HEK293 (cell line): Measurements from ENCODE around the gene C1orf94.

ENCODE experiments used
- CTCF ChIA-PET: fragments of 350-600 bp; formaldehyde crosslinking; extraction: SDS; loops from one replicate; lab custom pipeline; 2021; ENCODE audit warnings: antibody characterized with exemption; lab: Yijun Ruan, JAX
- POLR2A ChIA-PET: fragments of 300-600 bp; formaldehyde crosslinking; extraction: SDS; loops from one replicate; lab custom pipeline; 2020; ENCODE audit warnings: antibody characterized with exemption, inconsistent platforms; lab: Yijun Ruan, JAX
- H3K27ac ChIP-seq: fragments of 200-500 bp; sonication (Bioruptor generic); 2 replicates; pipeline ENCODE4 v1.5.1; 2014; ENCODE audit warnings: low read depth, low read length, control low read depth, inconsistent platforms; ENCODE audit errors: extremely low read depth
- H3K36me3 ChIP-seq, 2 experiments: fragments of 200-500 bp in 1 of 2; sonication (Bioruptor generic) in 1 of 2; 1 replicate in 1 of 2; 2 replicates in 1 of 2; pipeline ENCODE4 v1.5.1; 2014 to 2017; ENCODE audit warnings: inconsistent platforms in 2 of 2, low read length in 2 of 2; ENCODE audit not compliant: control insufficient read depth in 2 of 2, insufficient read depth in 1 of 2
- H3K4me1 ChIP-seq: fragments of 200-500 bp; sonication (Bioruptor generic); 2 replicates; pipeline ENCODE4 v1.5.1; 2014; ENCODE audit warnings: mild to moderate bottlenecking, low read length, inconsistent platforms; ENCODE audit not compliant: control insufficient read depth, insufficient read depth
- H3K4me3 ChIP-seq: 2 replicates; pipeline ENCODE4 v1.5.1; 2011; ENCODE audit warnings: low read depth, mild to moderate bottlenecking, control low read depth, low read length, moderate library complexity
- H3K9me3 ChIP-seq: fragments of 200-500 bp; sonication (Bioruptor generic); 2 replicates; pipeline ENCODE4 v1.5.1; 2014; ENCODE audit warnings: low read depth, low read length, inconsistent platforms; ENCODE audit not compliant: control insufficient read depth, insufficient read depth
- EGR2 ChIP-seq: fragments of 450-650 bp; formaldehyde crosslinking; IDR thresholded peaks from 2 replicates; pipeline ENCODE4 v1.5.1; 2016; ENCODE audit warnings: low read depth, missing biosample characterization, missing genetic modification characterization
- GLIS1 ChIP-seq: fragments of 450-650 bp; formaldehyde crosslinking; IDR thresholded peaks from 2 replicates; pipeline ENCODE4 v1.5.1; 2016; ENCODE audit warnings: missing biosample characterization, missing genetic modification characterization
- GLIS2 ChIP-seq: fragments of 450-650 bp; formaldehyde crosslinking; IDR thresholded peaks from 2 replicates; pipeline ENCODE4 v1.5.1; 2016; ENCODE audit warnings: missing biosample characterization, missing genetic modification characterization
- KLF16 ChIP-seq: fragments of 450-650 bp; formaldehyde crosslinking; IDR thresholded peaks from 2 replicates; pipeline ENCODE4 v1.5.1; 2017; ENCODE audit warnings: missing biosample characterization, missing genetic modification characterization
- SP7 ChIP-seq: fragments of 450-650 bp; formaldehyde crosslinking; IDR thresholded peaks from 2 replicates; pipeline ENCODE4 v1.5.1; 2016; ENCODE audit warnings: missing biosample characterization, missing genetic modification characterization
- ZBTB20 ChIP-seq: fragments of 450-650 bp; formaldehyde crosslinking; IDR thresholded peaks from 2 replicates; pipeline ENCODE4 v1.5.1; 2016; ENCODE audit warnings: missing biosample characterization, missing genetic modification characterization
- ZFHX2 ChIP-seq: fragments of 450-650 bp; formaldehyde crosslinking; conservative IDR thresholded peaks from 2 replicates; pipeline ENCODE4 v1.5.1; 2016; ENCODE audit warnings: missing biosample characterization, missing genetic modification characterization
- ZFP3 ChIP-seq: fragments of 450-650 bp; formaldehyde crosslinking; IDR thresholded peaks from 2 replicates; pipeline ENCODE4 v1.5.1; 2016; ENCODE audit warnings: low read depth, missing biosample characterization, missing genetic modification characterization
- ZFP41 ChIP-seq: fragments of 450-650 bp; formaldehyde crosslinking; IDR thresholded peaks from 2 replicates; pipeline ENCODE4 v1.5.1; 2016; ENCODE audit warnings: missing biosample characterization, missing genetic modification characterization, borderline replicate concordance
- ZNF138 ChIP-seq: fragments of 450-650 bp; formaldehyde crosslinking; IDR thresholded peaks from 2 replicates; pipeline ENCODE4 v1.5.1; 2016; ENCODE audit warnings: missing biosample characterization, missing genetic modification characterization, borderline replicate concordance
- ZNF23 ChIP-seq: fragments of 450-650 bp; formaldehyde crosslinking; IDR thresholded peaks from 2 replicates; pipeline ENCODE4 v1.5.1; 2016; ENCODE audit warnings: missing biosample characterization, missing genetic modification characterization, borderline replicate concordance
- ZNF37A ChIP-seq: fragments of 450-650 bp; IDR thresholded peaks from 2 replicates; pipeline ENCODE4 v1.5.1; 2018; ENCODE audit warnings: missing biosample characterization, missing genetic modification characterization
- ZNF544 ChIP-seq: fragments of 450-650 bp; formaldehyde crosslinking; IDR thresholded peaks from 2 replicates; pipeline ENCODE4 v1.5.0; 2017; ENCODE audit warnings: missing biosample characterization, missing genetic modification characterization
- ZNF621 ChIP-seq: fragments of 450-650 bp; formaldehyde crosslinking; IDR thresholded peaks from 2 replicates; pipeline ENCODE4 v1.5.1; 2017; ENCODE audit warnings: missing biosample characterization, missing genetic modification characterization
- ZNF776 ChIP-seq: fragments of 450-650 bp; formaldehyde crosslinking; IDR thresholded peaks from 2 replicates; pipeline ENCODE4 v1.5.0; 2017; ENCODE audit warnings: missing biosample characterization, missing genetic modification characterization, borderline replicate concordance
- ZNF777 ChIP-seq: fragments of 450-650 bp; formaldehyde crosslinking; IDR thresholded peaks from 2 replicates; pipeline ENCODE4 v1.5.1; 2017; ENCODE audit warnings: missing biosample characterization, missing genetic modification characterization, borderline replicate concordance
- ZNF830 ChIP-seq: fragments of 450-650 bp; IDR thresholded peaks from 2 replicates; pipeline ENCODE4 v1.5.0; 2018; ENCODE audit warnings: missing biosample characterization, missing genetic modification characterization, low read depth, mild to moderate bottlenecking, moderate library complexity
- ZSCAN23 ChIP-seq: fragments of 450-650 bp; formaldehyde crosslinking; IDR thresholded peaks from 2 replicates; pipeline ENCODE4 v1.5.1; 2016; ENCODE audit warnings: missing biosample characterization, missing genetic modification characterization
- TF ChIP-seq, protein P1 (sequence below): fragments of 450-650 bp; formaldehyde crosslinking; IDR thresholded peaks from 2 replicates; pipeline ENCODE4 v1.5.1; 2017; ENCODE audit warnings: missing biosample characterization, missing genetic modification characterization
- TF ChIP-seq, protein P2 (sequence below): fragments of 450-650 bp; formaldehyde crosslinking; IDR thresholded peaks from 2 replicates; pipeline ENCODE4 v1.5.1; 2016; ENCODE audit warnings: missing biosample characterization, missing genetic modification characterization
- TF ChIP-seq, protein P3 (sequence below): fragments of 450-650 bp; formaldehyde crosslinking; optimal IDR thresholded peaks from 2 replicates; pipeline ENCODE3; 2016; ENCODE audit warnings: missing biosample characterization, mild to moderate bottlenecking, missing genetic modification characterization
- TF ChIP-seq, protein P4 (sequence below): fragments of 450-650 bp; formaldehyde crosslinking; IDR thresholded peaks from 2 replicates; pipeline ENCODE4 v1.5.1; 2016; ENCODE audit warnings: missing biosample characterization, missing genetic modification characterization

Gene C1orf94

DNA sequence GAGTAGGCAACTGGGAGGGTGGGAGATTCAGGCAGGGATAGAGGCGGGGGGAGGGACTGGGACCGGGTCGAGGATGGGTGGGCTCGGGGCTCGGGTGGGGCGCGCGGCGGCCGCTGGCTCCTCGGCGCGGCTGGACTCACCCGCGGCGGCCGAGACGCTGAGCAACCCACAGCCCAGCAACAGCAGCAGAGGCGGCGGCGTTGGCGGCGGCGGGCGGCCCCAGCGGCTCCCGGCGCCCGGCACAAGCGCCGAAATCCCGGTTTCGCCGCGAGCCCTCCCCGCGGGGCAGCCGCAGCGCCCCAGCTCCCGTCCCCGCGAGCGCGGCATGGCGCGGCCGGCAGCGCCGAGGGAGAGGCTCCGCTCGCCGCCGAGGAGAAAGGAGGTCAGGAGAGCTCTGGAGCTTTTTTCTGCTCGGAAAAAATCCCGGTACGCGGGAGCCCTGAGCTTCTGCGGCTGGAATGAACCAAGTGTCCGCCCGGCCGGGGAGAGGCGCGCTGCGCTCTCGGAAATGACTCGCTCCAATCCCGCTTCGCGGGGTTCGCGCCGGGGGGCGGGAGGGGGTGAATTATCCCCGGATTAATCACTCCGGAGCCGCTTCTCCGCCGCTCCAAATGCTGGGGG is 11.8 kb upstream of the C1orf94 start, which contains the start of gene CSMD2:
Gene CSMD2 (minus strand): TSS at position 460 of the 621 bp plus-strand sequence. CDS start 133 bp downstream, at position 327.
- CTCF ChIA-PET, result interaction anchor here (0.6 to 2.7 kb wide), 5 partner anchors 87 to 533 kb away, joined by 3 to 27 read pairs (median 4); no protein-coding TSS in a partner anchor
- TF ChIP-seq ZNF37A (tag by site-specific recombination), result 0 out of 2 replicates have a peak, but pooled peaks have one; percentile 25
- TF ChIP-seq GLIS2, result peak; percentile 43
- 0 out of 2 replicates have a peak, but pooled peaks have one; percentile 3 for TF ChIP-seq ZFHX2 (tag by site-specific recombination)
- TF ChIP-seq, protein P1, sequence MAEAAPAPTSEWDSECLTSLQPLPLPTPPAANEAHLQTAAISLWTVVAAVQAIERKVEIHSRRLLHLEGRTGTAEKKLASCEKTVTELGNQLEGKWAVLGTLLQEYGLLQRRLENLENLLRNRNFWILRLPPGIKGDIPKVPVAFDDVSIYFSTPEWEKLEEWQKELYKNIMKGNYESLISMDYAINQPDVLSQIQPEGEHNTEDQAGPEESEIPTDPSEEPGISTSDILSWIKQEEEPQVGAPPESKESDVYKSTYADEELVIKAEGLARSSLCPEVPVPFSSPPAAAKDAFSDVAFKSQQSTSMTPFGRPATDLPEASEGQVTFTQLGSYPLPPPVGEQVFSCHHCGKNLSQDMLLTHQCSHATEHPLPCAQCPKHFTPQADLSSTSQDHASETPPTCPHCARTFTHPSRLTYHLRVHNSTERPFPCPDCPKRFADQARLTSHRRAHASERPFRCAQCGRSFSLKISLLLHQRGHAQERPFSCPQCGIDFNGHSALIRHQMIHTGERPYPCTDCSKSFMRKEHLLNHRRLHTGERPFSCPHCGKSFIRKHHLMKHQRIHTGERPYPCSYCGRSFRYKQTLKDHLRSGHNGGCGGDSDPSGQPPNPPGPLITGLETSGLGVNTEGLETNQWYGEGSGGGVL (tag by site-specific recombination), result no peak
- TF ChIP-seq GLIS1 (tag by site-specific recombination), result peak; percentile 59
- no peak for TF ChIP-seq ZFP41 (tag by site-specific recombination)
- no peak for TF ChIP-seq ZNF138 (tag by site-specific recombination)
- no peak for TF ChIP-seq SP7 (tag by site-specific recombination)
- TF ChIP-seq, protein P2, sequence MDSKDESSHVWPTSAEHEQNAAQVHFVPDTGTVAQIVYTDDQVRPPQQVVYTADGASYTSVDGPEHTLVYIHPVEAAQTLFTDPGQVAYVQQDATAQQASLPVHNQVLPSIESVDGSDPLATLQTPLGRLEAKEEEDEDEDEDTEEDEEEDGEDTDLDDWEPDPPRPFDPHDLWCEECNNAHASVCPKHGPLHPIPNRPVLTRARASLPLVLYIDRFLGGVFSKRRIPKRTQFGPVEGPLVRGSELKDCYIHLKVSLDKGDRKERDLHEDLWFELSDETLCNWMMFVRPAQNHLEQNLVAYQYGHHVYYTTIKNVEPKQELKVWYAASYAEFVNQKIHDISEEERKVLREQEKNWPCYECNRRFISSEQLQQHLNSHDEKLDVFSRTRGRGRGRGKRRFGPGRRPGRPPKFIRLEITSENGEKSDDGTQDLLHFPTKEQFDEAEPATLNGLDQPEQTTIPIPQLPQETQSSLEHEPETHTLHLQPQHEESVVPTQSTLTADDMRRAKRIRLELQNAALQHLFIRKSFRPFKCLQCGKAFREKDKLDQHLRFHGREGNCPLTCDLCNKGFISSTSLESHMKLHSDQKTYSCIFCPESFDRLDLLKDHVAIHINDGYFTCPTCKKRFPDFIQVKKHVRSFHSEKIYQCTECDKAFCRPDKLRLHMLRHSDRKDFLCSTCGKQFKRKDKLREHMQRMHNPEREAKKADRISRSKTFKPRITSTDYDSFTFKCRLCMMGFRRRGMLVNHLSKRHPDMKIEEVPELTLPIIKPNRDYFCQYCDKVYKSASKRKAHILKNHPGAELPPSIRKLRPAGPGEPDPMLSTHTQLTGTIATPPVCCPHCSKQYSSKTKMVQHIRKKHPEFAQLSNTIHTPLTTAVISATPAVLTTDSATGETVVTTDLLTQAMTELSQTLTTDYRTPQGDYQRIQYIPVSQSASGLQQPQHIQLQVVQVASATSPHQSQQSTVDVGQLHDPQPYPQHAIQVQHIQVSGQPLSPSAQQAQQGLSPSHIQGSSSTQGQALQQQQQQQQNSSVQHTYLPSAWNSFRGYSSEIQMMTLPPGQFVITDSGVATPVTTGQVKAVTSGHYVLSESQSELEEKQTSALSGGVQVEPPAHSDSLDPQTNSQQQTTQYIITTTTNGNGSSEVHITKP (tag by site-specific recombination), result peak; percentile 94
- TF ChIP-seq, protein P3, sequence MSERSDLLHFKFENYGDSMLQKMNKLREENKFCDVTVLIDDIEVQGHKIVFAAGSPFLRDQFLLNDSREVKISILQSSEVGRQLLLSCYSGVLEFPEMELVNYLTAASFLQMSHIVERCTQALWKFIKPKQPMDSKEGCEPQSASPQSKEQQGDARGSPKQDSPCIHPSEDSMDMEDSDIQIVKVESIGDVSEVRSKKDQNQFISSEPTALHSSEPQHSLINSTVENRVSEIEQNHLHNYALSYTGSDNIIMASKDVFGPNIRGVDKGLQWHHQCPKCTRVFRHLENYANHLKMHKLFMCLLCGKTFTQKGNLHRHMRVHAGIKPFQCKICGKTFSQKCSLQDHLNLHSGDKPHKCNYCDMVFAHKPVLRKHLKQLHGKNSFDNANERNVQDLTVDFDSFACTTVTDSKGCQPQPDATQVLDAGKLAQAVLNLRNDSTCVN (tag by site-specific recombination), result peak; percentile 41
- Histone ChIP-seq H3K27ac (no peak within 1 kb of the TSS), H3K9me3 (no peaks in the 10 kb centered on the region), H3K36me3 (no peaks in the 10 kb centered on the region), H3K4me3 (peak within 1 kb of the TSS; percentile 49), H3K4me1 (0 out of 2 replicates have a peak, but pooled peaks cover 3% of the 10 kb centered on the region)
- POLR2A ChIA-PET, result no interaction called here

DNA sequence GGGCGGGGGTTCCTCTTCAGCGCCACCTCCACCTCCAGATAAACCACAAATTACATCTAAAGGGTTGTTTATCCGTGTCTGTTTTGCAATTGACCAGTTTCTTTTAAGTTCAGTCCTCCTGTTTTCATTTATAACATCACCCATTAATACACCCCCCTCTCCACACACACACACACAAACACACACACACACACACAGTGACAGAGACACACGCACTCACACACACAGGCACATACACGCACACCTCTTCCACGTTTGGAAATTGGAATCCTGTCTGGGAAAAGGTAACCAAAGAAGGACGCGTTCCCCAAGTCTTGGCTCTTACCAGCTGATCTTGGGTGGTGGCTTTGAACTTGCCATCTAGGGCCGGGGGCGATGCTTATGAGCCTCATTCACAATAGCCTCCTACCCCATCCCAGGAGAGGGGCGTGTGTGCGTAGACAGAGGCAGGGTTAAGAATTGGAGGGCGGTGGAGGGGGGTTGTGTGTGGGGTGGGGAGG is 11.2 kb upstream of the C1orf94 start:
- POLR2A ChIA-PET, result no interaction called here
- H3K9me3 ChIP-seq, result no peaks in the 10 kb centered on the region
- H3K4me3 ChIP-seq, result peak overlapping the region; percentile 49
- no peak overlapping the region for H3K27ac ChIP-seq
- 0 out of 2 replicates have a peak, but pooled peaks cover 3% of the 10 kb centered on the region for H3K4me1 ChIP-seq
- CTCF ChIA-PET, result interaction anchor here (0.6 to 1.5 kb wide), 2 partner anchors 526 to 533 kb away, joined by 3 read pairs; no protein-coding TSS in a partner anchor
- no peaks in the 10 kb centered on the region for H3K36me3 ChIP-seq
- peak; percentile 45 for TF ChIP-seq ZFHX2 (tag by site-specific recombination)
- TF ChIP-seq ZSCAN23 (tag by site-specific recombination), result no peak
- 0 out of 2 replicates have a peak, but pooled peaks have one; percentile 22 for TF ChIP-seq KLF16 (tag by site-specific recombination)
- no peak for TF ChIP-seq ZNF23 (tag by site-specific recombination)
- peak; percentile 36; the same call in 1 of the 2 replicates for TF ChIP-seq ZNF544 (tag by site-specific recombination)
- TF ChIP-seq ZBTB20 (tag by site-specific recombination), result no peak
- no peak for TF ChIP-seq ZNF776
- TF ChIP-seq ZNF621 (tag by site-specific recombination), result 0 out of 2 replicates have a peak, but pooled peaks have one; percentile 28
- 0 out of 2 replicates have a peak, but pooled peaks have one; percentile 11 for TF ChIP-seq EGR2 (tag by site-specific recombination)
- TF ChIP-seq ZFP3 (tag by site-specific recombination), result no peak
- TF ChIP-seq, protein P4, sequence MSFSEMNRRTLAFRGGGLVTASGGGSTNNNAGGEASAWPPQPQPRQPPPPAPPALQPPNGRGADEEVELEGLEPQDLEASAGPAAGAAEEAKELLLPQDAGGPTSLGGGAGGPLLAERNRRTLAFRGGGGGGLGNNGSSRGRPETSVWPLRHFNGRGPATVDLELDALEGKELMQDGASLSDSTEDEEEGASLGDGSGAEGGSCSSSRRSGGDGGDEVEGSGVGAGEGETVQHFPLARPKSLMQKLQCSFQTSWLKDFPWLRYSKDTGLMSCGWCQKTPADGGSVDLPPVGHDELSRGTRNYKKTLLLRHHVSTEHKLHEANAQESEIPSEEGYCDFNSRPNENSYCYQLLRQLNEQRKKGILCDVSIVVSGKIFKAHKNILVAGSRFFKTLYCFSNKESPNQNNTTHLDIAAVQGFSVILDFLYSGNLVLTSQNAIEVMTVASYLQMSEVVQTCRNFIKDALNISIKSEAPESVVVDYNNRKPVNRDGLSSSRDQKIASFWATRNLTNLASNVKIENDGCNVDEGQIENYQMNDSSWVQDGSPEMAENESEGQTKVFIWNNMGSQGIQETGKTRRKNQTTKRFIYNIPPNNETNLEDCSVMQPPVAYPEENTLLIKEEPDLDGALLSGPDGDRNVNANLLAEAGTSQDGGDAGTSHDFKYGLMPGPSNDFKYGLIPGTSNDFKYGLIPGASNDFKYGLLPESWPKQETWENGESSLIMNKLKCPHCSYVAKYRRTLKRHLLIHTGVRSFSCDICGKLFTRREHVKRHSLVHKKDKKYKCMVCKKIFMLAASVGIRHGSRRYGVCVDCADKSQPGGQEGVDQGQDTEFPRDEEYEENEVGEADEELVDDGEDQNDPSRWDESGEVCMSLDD (tag by site-specific recombination), result peak; percentile 87
- 0 out of 2 replicates have a peak, but pooled peaks have one; percentile 53 for TF ChIP-seq ZNF777 (tag by site-specific recombination)
- TF ChIP-seq ZNF830 (tag by site-specific recombination), result no peak
